Measurements from ENCODE around the gene SNTG2.

Gene SNTG2

GRCh38 chr2:920573-920972 is 30.1 kb upstream of the SNTG2 start:
- ATAC-seq (replicated peaks) (no peak), DNase-seq (no peak)
- Mint-ChIP-seq H3K27ac (no peak overlapping the region), H3K9me3 (no peaks in the 10 kb centered on the region), H3K4me1 (no peaks in the 10 kb centered on the region), H3K36me3 (no peaks in the 10 kb centered on the region), H3K4me3 (no peak overlapping the region), H3K27me3 (peaks cover 24 to 34% of the 10 kb centered on the region in 2 donors)

DNA sequence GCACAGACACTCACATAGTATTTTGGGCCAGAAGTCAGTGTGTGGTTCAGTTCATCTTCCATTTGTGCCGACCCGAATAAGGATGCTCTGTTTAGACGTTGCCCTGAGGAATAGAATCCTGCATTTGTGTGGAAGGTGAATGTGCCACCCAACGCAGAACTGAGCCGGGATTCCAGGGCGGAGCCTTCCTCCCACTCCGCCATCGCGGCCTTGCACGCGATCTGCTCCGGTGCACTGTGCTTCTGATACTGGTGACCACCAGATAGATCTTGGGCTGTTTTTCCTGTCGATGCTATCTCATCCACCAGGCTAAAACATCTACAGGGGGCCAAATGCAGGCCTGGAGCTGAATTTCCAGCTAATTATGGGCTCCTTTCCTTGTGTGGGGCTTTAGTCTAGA is 29.6 kb upstream of the SNTG2 start:
- no peak for DNase-seq
- Mint-ChIP-seq H3K27me3 (peaks cover 28 to 38% of the 10 kb centered on the region in 2 donors), H3K4me3 (no peak overlapping the region), H3K36me3 (no peaks in the 10 kb centered on the region), H3K27ac (no peak overlapping the region), H3K4me1 (no peaks in the 10 kb centered on the region), H3K9me3 (no peaks in the 10 kb centered on the region)
- ATAC-seq (replicated peaks) = no peak

DNA sequence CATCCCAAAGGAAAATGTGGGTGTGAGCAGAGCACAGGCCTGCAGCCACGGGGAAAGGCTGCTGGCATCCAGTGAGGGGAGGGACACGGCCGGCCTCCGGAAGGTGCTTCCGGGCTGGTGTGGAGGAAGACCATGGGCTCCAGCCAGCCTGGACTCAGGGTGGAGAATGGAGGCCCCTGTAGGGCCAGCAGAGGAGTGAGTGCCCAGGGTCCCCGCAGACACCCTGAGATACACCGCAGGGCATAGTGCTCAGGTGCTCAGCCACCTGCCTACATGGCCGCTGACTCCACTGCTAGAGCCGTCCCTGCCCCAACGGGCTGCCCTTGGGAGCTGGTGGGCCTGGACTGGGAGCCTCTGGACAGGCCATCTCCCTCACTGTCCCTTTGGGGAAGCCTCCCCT is 28.5 kb upstream of the SNTG2 start:
- DNase-seq (no peak), ATAC-seq (replicated peaks) (no peak)
- Mint-ChIP-seq H3K9me3 (no peaks in the 10 kb centered on the region), H3K27ac (no peak overlapping the region), H3K36me3 (no peaks in the 10 kb centered on the region), H3K4me3 (no peak overlapping the region), H3K27me3 (peaks cover 24 to 34% of the 10 kb centered on the region in 2 donors), H3K4me1 (no peaks in the 10 kb centered on the region)

- H3K27me3 Mint-ChIP-seq = peaks cover 24 to 35% of the 10 kb centered on the region in 2 donors
- no peaks in the 10 kb centered on the region for H3K4me1 Mint-ChIP-seq
- no peak overlapping the region for H3K4me3 Mint-ChIP-seq
- no peaks in the 10 kb centered on the region for H3K9me3 Mint-ChIP-seq
- DNase-seq = no peak
- no peak overlapping the region for H3K27ac Mint-ChIP-seq
- H3K36me3 Mint-ChIP-seq = no peaks in the 10 kb centered on the region
- no peak for ATAC-seq (replicated peaks)
Observed at GRCh38 chr2:923832-924601, 26.6 kb upstream of the SNTG2 start.

DNA sequence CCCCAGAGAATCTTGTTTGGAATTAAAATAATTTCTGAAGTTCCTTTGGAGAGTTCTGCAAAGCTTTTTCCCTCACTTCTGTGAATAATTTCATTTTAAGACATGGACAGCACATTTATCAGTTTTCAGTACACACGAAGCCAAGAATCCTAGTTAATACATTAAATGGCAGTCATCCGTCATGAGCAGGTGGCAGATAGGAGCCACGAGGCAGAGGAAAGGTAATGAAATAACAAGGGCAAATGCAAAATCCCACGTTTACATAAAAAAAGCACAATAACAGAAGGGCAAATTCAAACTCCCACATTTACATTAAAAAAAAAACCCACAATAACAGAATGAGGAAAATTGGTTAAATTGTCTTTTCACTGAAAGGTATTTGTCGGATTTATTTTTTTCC is 25.9 kb upstream of the SNTG2 start:
- Mint-ChIP-seq H3K27me3 (peaks cover 24 to 35% of the 10 kb centered on the region in 2 donors), H3K9me3 (no peaks in the 10 kb centered on the region), H3K4me3 (no peak overlapping the region)

GRCh38 chr2:925309-925708 is 25.3 kb upstream of the SNTG2 start:
- ATAC-seq (replicated peaks) (no peak), DNase-seq (no peak)
- Mint-ChIP-seq H3K27me3 (peaks cover 24 to 35% of the 10 kb centered on the region in 2 donors), H3K4me1 (no peaks in the 10 kb centered on the region), H3K27ac (peak overlapping the region; percentile 52), H3K9me3 (no peaks in the 10 kb centered on the region), H3K4me3 (no peak overlapping the region), H3K36me3 (no peaks in the 10 kb centered on the region)

More for the DNA sequence above, 25.9 kb upstream of the SNTG2 start:
- no peaks in the 10 kb centered on the region for H3K4me1 Mint-ChIP-seq
- no peaks in the 10 kb centered on the region for H3K36me3 Mint-ChIP-seq
- DNase-seq = no peak
- ATAC-seq (replicated peaks) = no peak
- H3K27ac Mint-ChIP-seq = no peak overlapping the region

DNA sequence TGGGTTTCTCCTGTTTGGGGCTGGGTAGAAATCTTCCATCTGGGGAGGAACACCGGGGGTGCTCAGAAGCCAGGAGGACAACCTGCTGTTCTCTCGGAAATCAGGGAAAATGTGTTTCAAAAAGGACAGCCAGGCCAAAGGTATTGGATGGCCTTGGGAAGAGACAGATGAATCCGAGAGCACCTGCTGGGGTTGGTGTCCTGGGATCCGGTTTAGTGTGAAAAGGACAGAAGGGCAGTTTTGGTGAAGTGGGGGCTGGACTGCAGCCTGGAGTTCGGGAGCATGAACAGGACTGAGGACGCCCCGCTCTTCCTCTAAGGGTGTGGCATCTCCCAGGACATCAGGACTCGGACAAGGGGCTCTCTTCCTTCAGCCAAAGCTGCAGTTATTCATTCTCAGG is 24.9 kb upstream of the SNTG2 start:
- Mint-ChIP-seq H3K27ac (no peak overlapping the region), H3K36me3 (no peaks in the 10 kb centered on the region), H3K4me1 (no peaks in the 10 kb centered on the region), H3K9me3 (no peaks in the 10 kb centered on the region), H3K4me3 (no peak overlapping the region), H3K27me3 (peaks cover 25 to 35% of the 10 kb centered on the region in 2 donors)
- ATAC-seq (replicated peaks) (no peak), DNase-seq (no peak)

GRCh38 chr2:926259-926793 is 24.3 kb upstream of the SNTG2 start:
- H3K36me3 Mint-ChIP-seq = no peaks in the 10 kb centered on the region
- no peak overlapping the region for H3K27ac Mint-ChIP-seq
- ATAC-seq (replicated peaks) = no peak
- H3K9me3 Mint-ChIP-seq = no peaks in the 10 kb centered on the region
- H3K4me1 Mint-ChIP-seq = no peaks in the 10 kb centered on the region
- peaks cover 28 to 35% of the 10 kb centered on the region in 2 donors for H3K27me3 Mint-ChIP-seq
- no peak overlapping the region for H3K4me3 Mint-ChIP-seq
- DNase-seq = no peak

GRCh38 chr2:926896-927295 is 23.8 kb upstream of the SNTG2 start:
- ATAC-seq (replicated peaks) (no peak), DNase-seq (no peak)
- H3K27me3 Mint-ChIP-seq = peaks cover 28 to 35% of the 10 kb centered on the region in 2 donors
- H3K4me1 Mint-ChIP-seq = no peaks in the 10 kb centered on the region
- H3K36me3 Mint-ChIP-seq = no peaks in the 10 kb centered on the region
- H3K4me3 Mint-ChIP-seq = no peak overlapping the region
- H3K9me3 Mint-ChIP-seq = no peaks in the 10 kb centered on the region
- H3K27ac Mint-ChIP-seq = no peak overlapping the region

DNA sequence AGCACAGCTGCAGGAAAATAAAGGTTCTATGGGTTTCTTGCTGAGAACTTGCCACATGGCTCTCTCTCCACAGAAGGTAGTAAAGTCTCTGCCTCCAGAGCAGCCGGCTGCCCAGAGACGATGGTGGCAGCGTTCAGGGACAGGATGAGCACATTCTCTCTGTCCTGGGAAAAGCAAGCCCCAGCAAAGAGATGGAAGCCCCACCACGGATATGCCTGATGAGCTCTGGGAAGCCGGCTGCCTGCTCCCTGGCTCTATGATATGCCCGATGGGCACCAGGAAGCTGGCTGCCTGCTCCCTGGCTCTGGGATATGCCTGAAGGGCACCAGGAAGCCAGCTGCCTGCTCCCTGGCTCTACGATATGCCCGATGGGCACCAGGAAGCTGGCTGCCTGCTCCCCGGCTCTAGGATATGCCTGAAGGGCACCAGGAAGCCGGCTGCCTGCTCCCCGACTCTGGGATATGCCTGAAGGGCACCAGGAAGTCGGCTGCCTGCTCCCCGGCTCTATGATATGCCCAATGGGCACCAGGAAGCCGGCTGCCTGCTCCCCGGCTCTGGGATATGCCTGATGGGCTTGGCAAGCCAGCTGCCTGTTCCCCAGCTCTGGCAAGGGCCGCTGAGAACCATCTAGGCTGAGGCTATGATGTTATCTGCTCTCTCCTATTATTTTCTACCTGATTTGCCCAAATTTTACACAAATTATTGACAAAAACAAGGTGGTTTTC is 21.5 kb upstream of the SNTG2 start:
- Mint-ChIP-seq H3K4me3 (no peak overlapping the region), H3K9me3 (no peaks in the 10 kb centered on the region), H3K36me3 (no peaks in the 10 kb centered on the region), H3K4me1 (no peaks in the 10 kb centered on the region), H3K27ac (no peak overlapping the region), H3K27me3 (peaks cover 26 to 32% of the 10 kb centered on the region in 2 donors)
- no peak for DNase-seq
- no peak for ATAC-seq (replicated peaks)

DNA sequence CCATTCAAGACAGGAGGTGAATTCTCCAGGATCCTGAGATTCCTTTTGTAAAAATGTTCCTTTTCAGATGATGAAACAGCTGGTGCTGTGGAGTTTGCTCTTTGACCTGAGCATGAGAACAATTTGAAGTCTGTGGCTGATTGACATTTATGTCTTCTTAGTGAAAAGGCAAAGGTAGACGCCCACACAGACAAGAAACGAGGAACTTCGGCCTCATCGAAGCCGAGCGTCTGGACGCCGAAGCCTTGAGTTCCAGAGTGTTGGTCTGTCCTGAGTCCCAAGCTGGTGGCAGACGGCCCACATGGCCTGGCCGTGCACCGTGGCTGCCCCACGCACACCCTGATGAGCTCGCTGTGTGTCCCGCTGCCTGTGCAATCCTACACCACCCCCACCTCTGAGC is 20.7 kb upstream of the SNTG2 start:
- ATAC-seq (replicated peaks) (no peak), DNase-seq (no peak)
- Mint-ChIP-seq H3K27me3 (peaks cover 19 to 25% of the 10 kb centered on the region in 2 donors), H3K36me3 (no peaks in the 10 kb centered on the region), H3K9me3 (no peaks in the 10 kb centered on the region), H3K4me3 (no peak overlapping the region), H3K27ac (no peak overlapping the region), H3K4me1 (no peaks in the 10 kb centered on the region)

DNA sequence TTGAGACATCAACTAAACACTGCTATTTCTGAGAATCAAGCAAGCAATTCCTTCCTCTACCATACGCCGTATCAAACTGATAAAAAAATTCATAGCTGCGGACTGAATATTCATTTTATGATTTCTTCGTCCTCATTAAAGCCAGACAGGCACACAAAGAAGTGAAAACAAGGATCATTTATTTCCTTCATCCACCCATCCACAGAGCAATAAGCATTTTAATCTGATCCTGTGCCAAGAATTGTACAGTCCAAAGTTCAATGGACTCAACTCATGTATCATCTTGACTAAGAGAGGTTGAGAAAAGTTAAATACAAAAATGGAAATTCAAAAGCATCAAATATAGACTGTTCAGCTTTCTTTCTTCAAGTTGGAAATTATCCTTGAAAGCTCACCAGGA is 19.7 kb upstream of the SNTG2 start:
- Mint-ChIP-seq H3K27ac (no peak overlapping the region), H3K27me3 (peaks cover 9 to 15% of the 10 kb centered on the region in 2 donors)

DNA sequence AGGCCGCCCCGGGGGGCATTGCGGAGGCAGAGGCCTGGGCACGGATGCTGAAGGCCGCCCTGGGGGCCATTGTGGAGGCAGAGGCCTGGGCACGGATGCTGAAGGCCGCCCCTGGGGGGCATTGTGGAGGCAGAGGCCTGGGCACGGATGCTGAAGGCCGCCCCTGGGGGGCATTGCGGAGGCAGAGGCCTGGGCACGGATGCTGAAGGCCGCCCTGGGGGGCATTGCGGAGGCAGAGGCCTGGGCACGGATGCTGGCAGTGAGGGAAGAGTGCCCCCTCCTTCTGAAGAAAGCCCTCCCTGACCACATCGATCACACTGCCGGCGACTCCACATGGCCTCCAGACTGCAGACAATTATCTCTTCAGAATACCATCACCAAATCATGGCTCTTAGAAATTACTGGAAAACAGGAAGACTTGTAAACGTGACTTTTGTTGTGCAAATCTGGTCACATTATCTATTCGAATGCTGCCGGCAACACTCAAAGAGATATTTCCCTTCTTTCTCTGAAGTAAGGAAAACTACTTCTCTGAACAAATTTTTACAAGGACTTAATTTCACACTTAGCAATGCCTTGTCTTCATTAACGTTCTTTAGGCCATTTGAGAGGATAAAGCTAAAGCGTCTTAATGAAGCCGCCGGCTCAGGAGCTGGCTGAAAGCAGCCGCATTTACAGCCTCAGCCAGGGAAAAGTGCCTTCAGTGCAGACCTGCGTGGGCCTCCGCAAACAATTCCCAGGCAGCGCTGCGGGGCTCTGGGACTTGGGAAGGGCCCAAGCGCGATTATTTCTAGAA is 18.1 kb upstream of the SNTG2 start:
- ATAC-seq (replicated peaks) (no peak), DNase-seq (no peak)
- H3K27ac Mint-ChIP-seq = no peak overlapping the region
- H3K9me3 Mint-ChIP-seq = no peaks in the 10 kb centered on the region
- no peaks in the 10 kb centered on the region for H3K36me3 Mint-ChIP-seq
- H3K4me3 Mint-ChIP-seq = no peak overlapping the region
- no peaks in the 10 kb centered on the region for H3K4me1 Mint-ChIP-seq
- peaks cover 4 to 10% of the 10 kb centered on the region in 2 donors for H3K27me3 Mint-ChIP-seq

More for the DNA sequence above, 19.7 kb upstream of the SNTG2 start:
- H3K36me3 Mint-ChIP-seq = no peaks in the 10 kb centered on the region
- no peak overlapping the region for H3K4me3 Mint-ChIP-seq
- ATAC-seq (replicated peaks) = no peak
- DNase-seq = no peak
- no peaks in the 10 kb centered on the region for H3K9me3 Mint-ChIP-seq
- no peaks in the 10 kb centered on the region for H3K4me1 Mint-ChIP-seq

GRCh38 chr2:933734-934295 is 16.8 kb upstream of the SNTG2 start:
- no peaks in the 10 kb centered on the region for H3K4me1 Mint-ChIP-seq
- ATAC-seq (replicated peaks) (no peak), DNase-seq (no peak)
- no peaks in the 10 kb centered on the region for H3K9me3 Mint-ChIP-seq
- H3K27me3 Mint-ChIP-seq = peaks cover 7 to 15% of the 10 kb centered on the region in 2 donors
- no peaks in the 10 kb centered on the region for H3K36me3 Mint-ChIP-seq
- H3K27ac Mint-ChIP-seq = no peak overlapping the region
- H3K4me3 Mint-ChIP-seq = no peak overlapping the region

Measured in stimulated activated naive B cell treated with anti-CD40 and anti-IgM and Interleukin-4, amounts not matched to agents 10 μg/mL and 1 μg/mL and 100 μg/mL, for 72 hours (primary cell).